Endothelial cell of umbilical vein (primary cell): ENCODE data around the gene KAZN. TPM values are rescaled to one million over a fixed set of nuclear protein-coding genes. Genes with fewer than 3 reads are reported as not detected.

Experiments used
- BruUV-seq: library from RNA; stranded (reverse); fragments of 400-500 nt; replicated peaks from 2 replicates; lab custom pipeline; 2021; lab: Mats Ljungman, UMichigan
- CTCF ChIA-PET: fragments of 300-600, 350-600 bp; sonication (Branson Sonifier 250); formaldehyde crosslinking; loops from one replicate; lab custom pipeline; 2021; ENCODE audit warnings: antibody characterized with exemption, inconsistent platforms; lab: Charles Lee
- POLR2A ChIA-PET: fragments of 300-600, 350-600 bp; sonication (Branson Sonifier 250); formaldehyde crosslinking; loops from one replicate; lab custom pipeline; 2021; ENCODE audit warnings: antibody characterized with exemption, inconsistent platforms; lab: Charles Lee
- DNase-seq: peaks from one replicate; pipeline ENCODE4 v3.0.0-alpha.2; 2011; ENCODE audit warnings: low read depth, low spot score
- FAIRE-seq: peaks from 2 replicates; lab custom pipeline; 2011; peaks lifted over from hg19 to GRCh38; lab: Jason Lieb, UNC
- H2AFZ ChIP-seq: 2 replicates; pipeline ENCODE4 v1.6.0; 2012; ENCODE audit warnings: low read depth, low read length, control low read depth, inconsistent platforms
- H3K27ac ChIP-seq: 2 replicates; pipeline ENCODE4 v1.5.1; 2011; ENCODE audit warnings: low read depth, mild to moderate bottlenecking, control low read depth, low read length, moderate library complexity; ENCODE audit not compliant: insufficient read depth
- H3K27me3 ChIP-seq, 2 experiments: 2 replicates each; pipeline versions ENCODE4 v1.6.0 to v1.6.1; 2011; ENCODE audit warnings: low read length in 2 of 2, mixed read lengths in 1 of 2; ENCODE audit not compliant: control insufficient read depth in 2 of 2, insufficient read depth in 2 of 2
- H3K36me3 ChIP-seq, 2 experiments: 2 replicates in 1 of 2; 3 replicates in 1 of 2; pipeline ENCODE4 v1.5.1; 2011; ENCODE audit warnings: low read length in 2 of 2, mild to moderate bottlenecking in 1 of 2, moderate library complexity in 1 of 2; ENCODE audit not compliant: control insufficient read depth in 2 of 2, insufficient read depth in 2 of 2; ENCODE audit errors: extremely low read depth in 1 of 2
- H3K4me1 ChIP-seq: 3 replicates; pipeline ENCODE4 v1.5.1; 2011; ENCODE audit warnings: mild to moderate bottlenecking, low read length; ENCODE audit not compliant: control insufficient read depth, insufficient read depth; ENCODE audit errors: extremely low read depth
- H3K4me2 ChIP-seq: 2 replicates; pipeline ENCODE4 v1.6.1; 2011; ENCODE audit warnings: low read length, control low read depth, mixed read lengths; ENCODE audit not compliant: insufficient read depth
- H3K4me3 ChIP-seq, 3 experiments: fragments of 200-600 bp in 1 of 3; sonication (generic), shearing (Covaris generic) in 1 of 3; replicated peaks in 1 of 3; 2 replicates each; pipeline ENCODE4 v1.5.1; 2011 to 2016; ENCODE audit warnings: control low read depth in 3 of 3, low read length in 3 of 3, mild to moderate bottlenecking in 2 of 3, inconsistent platforms in 1 of 3, low read depth in 1 of 3, moderate library complexity in 1 of 3; ENCODE audit not compliant: insufficient read depth in 1 of 3
- H3K79me2 ChIP-seq: 2 replicates; pipeline ENCODE4 v1.6.0; 2012; ENCODE audit warnings: low read length, inconsistent platforms; ENCODE audit not compliant: control insufficient read depth, insufficient read depth
- H3K9ac ChIP-seq: replicated peaks from 2 replicates; pipeline ENCODE3; 2011; ENCODE audit warnings: low read length, control low read depth; ENCODE audit not compliant: insufficient read depth; ENCODE audit errors: extremely low read depth
- H3K9me1 ChIP-seq: replicated peaks from 3 replicates; pipeline ENCODE4 v1.6.0; 2011; ENCODE audit warnings: mild to moderate bottlenecking, low read length; ENCODE audit not compliant: control insufficient read depth, insufficient read depth; ENCODE audit errors: extremely low read depth
- H3K9me3 ChIP-seq: replicated peaks from 2 replicates; pipeline ENCODE4 v1.5.1; 2012; ENCODE audit warnings: low read length, inconsistent platforms; ENCODE audit not compliant: control insufficient read depth, insufficient read depth
- H4K20me1 ChIP-seq: replicated peaks from 2 replicates; pipeline ENCODE3; 2011; ENCODE audit warnings: mild to moderate bottlenecking, low read length; ENCODE audit not compliant: control insufficient read depth, insufficient read depth; ENCODE audit errors: extremely low read depth
- EZH2 ChIP-seq: IDR thresholded peaks from 2 replicates; pipeline ENCODE4 v1.6.1; 2012; ENCODE audit warnings: borderline replicate concordance, low read depth, mild to moderate bottlenecking, moderate library complexity, low read length, inconsistent platforms; ENCODE audit not compliant: severe bottlenecking
- FOS ChIP-seq: IDR thresholded peaks from 2 replicates; pipeline ENCODE4 v1.6.1; 2011; ENCODE audit warnings: mild to moderate bottlenecking, low read length, moderate library complexity, borderline replicate concordance; ENCODE audit not compliant: insufficient read depth
- GATA2 ChIP-seq: IDR thresholded peaks from 2 replicates; pipeline ENCODE4 v1.7.0; 2011; ENCODE audit warnings: low read depth, mild to moderate bottlenecking, moderate library complexity, mixed read lengths, low read length; ENCODE audit not compliant: insufficient read length, insufficient read depth
- JUN ChIP-seq: IDR thresholded peaks from 2 replicates; pipeline ENCODE4 v1.6.1; 2011; ENCODE audit warnings: borderline replicate concordance, low read depth; ENCODE audit not compliant: insufficient read length, insufficient read depth
- MYC ChIP-seq: IDR thresholded peaks from one replicate; pipeline ENCODE4 v1.6.1; 2011; ENCODE audit warnings: mild to moderate bottlenecking, low read depth, low read length
- POLR2A ChIP-seq: IDR thresholded peaks from 2 replicates; pipeline ENCODE4 v1.6.1; 2012; ENCODE audit warnings: low read depth, mild to moderate bottlenecking, control low read depth, low read length
- POLR2AphosphoS5 ChIP-seq: IDR thresholded peaks from 2 replicates; pipeline ENCODE4 v1.6.1; 2012; ENCODE audit warnings: low read depth, mild to moderate bottlenecking, control low read depth, low read length, moderate library complexity; ENCODE audit not compliant: insufficient read depth
- dilution Hi-C: fragments of 300-500 bp; cut with MboI; formaldehyde crosslinking; loops from one replicate; pipeline ENCODE4 v1.15.0; 2019; ENCODE audit warnings: low sequenced_read_pairs; ENCODE audit not compliant: extremely low pct_ligation_motif_present
- intact Hi-C: fragments of 100-400 bp; cut with micrococcal nuclease; formaldehyde crosslinking; loops from one replicate; pipeline ENCODE4 v1.10.0; 2022
- polyA plus RNA-seq, 4 experiments: library from polyadenylated mRNA; depleted of rRNA in 3 of 4; stranded (reverse) in 3 of 4; unstranded in 1 of 4; fragments of >200 nt; gene quantifications; 2 replicates each; pipeline versions ENCODE4 v1.2.1 to v1.2.3, GENCODE V29; 2011 to 2012; ENCODE audit warnings: missing spikeins in 1 of 4
- total RNA-seq: library from RNA; stranded (reverse); gene quantifications from 2 replicates; pipeline ENCODE4 v1.2.3, GENCODE V29; 2021
- TF ChIP-seq, protein P1 (sequence below): IDR thresholded peaks from 2 replicates; pipeline ENCODE4 v1.6.1; 2011; ENCODE audit not compliant: insufficient read depth, insufficient read length
- TF ChIP-seq, protein P2 (sequence below), 2 donors: IDR thresholded peaks; 1 replicate in 1 of 2; 2 replicates in 1 of 2; pipeline ENCODE4 v1.5.1; 2011; ENCODE audit warnings: low read length in 2 of 2, mild to moderate bottlenecking in 2 of 2, moderate library complexity in 2 of 2, control low read depth in 1 of 2, inconsistent platforms in 1 of 2, low read depth in 1 of 2; ENCODE audit not compliant: insufficient read depth in 1 of 2; ENCODE audit errors: extremely low read depth in 1 of 2

KAZN gene
- total and polyA plus RNA-seq, 2 donors (not counting 3 experiments of a cell fraction or from before 2014, with no cell fraction given) = 1.6 to 5.8 TPM

- intact Hi-C loops = no loop called here
- no peak for FAIRE-seq
- ChIA-PET POLR2A (interaction anchor here (0.5 kb wide), 1 partner anchor 326 kb away, joined by 3 read pairs; no protein-coding TSS in a partner anchor), CTCF (interaction anchor here (0.6 to 1.1 kb wide), 4 partner anchors 15 to 1123 kb away, joined by 3 to 4 read pairs (median 3); no protein-coding TSS in a partner anchor)
- H3K9me3 ChIP-seq = no peaks in the 10 kb centered on the region
- H3K4me2 ChIP-seq = no peak overlapping the region
- DNase-seq = no peak
- H3K4me3 ChIP-seq = no peak overlapping the region
- H3K27ac ChIP-seq = no peak overlapping the region
- H3K36me3 ChIP-seq = no peaks in the 10 kb centered on the region
- H3K9me1 ChIP-seq = no peaks in the 10 kb centered on the region
- no peaks in the 10 kb centered on the region for H3K4me1 ChIP-seq
- no peaks in the 10 kb centered on the region for H4K20me1 ChIP-seq
- no peaks in the 10 kb centered on the region for H3K27me3 ChIP-seq
- dilution Hi-C loops = no loop called here
- TF ChIP-seq GATA2 (no peak), JUN (no peak), EZH2 (no peak), MYC (no peak), POLR2AphosphoS5 (no peak), POLR2A (no peak), FOS (no peak)
- TF ChIP-seq, protein P1, sequence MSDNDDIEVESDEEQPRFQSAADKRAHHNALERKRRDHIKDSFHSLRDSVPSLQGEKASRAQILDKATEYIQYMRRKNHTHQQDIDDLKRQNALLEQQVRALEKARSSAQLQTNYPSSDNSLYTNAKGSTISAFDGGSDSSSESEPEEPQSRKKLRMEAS = no peak
- TF ChIP-seq, protein P2, sequence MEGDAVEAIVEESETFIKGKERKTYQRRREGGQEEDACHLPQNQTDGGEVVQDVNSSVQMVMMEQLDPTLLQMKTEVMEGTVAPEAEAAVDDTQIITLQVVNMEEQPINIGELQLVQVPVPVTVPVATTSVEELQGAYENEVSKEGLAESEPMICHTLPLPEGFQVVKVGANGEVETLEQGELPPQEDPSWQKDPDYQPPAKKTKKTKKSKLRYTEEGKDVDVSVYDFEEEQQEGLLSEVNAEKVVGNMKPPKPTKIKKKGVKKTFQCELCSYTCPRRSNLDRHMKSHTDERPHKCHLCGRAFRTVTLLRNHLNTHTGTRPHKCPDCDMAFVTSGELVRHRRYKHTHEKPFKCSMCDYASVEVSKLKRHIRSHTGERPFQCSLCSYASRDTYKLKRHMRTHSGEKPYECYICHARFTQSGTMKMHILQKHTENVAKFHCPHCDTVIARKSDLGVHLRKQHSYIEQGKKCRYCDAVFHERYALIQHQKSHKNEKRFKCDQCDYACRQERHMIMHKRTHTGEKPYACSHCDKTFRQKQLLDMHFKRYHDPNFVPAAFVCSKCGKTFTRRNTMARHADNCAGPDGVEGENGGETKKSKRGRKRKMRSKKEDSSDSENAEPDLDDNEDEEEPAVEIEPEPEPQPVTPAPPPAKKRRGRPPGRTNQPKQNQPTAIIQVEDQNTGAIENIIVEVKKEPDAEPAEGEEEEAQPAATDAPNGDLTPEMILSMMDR (IDR thresholded peaks at IDR 0.05; ENCODE audit: extremely low read depth in 1 of 2, insufficient read depth in 1 of 2, low read depth in 1 of 2, low read length in 2 of 2) = no peak
- H3K9ac ChIP-seq = no peak overlapping the region
- H2AFZ ChIP-seq = no peak overlapping the region
- H3K79me2 ChIP-seq = no peaks in the 10 kb centered on the region
- no TSS peak for BruUV-seq
Observed at GRCh38 chr1:15031251-15031933, 432.9 kb downstream of the KAZN start.
